Omental fat pad (tissue), 4 donors: ENCODE measurements around the gene ZAP70. TPM values are rescaled to one million over a fixed set of nuclear protein-coding genes. Genes with fewer than 3 reads are reported as not detected.

Experiments used
- ATAC-seq: fragments of 150-250 bp; one replicate; pipeline ENCODE4 v1.9.1; 2016; ENCODE audit warnings: mild to moderate bottlenecking, moderate library complexity; ENCODE audit not compliant: low FRiP score
- DNase-seq: peaks from one replicate; pipeline ENCODE4 v3.0.0-alpha.2; 2019; ENCODE audit warnings: low spot score
- total RNA-seq, 4 donors: library from RNA; depleted of rRNA; stranded (reverse); fragments of >200 nt; gene quantifications; one replicate each; pipeline ENCODE4 v1.1.0, GENCODE V29; 2016
- TF ChIP-seq, protein P1 (sequence below), 3 donors: fragments of 450-650 bp; IDR thresholded peaks; one replicate each; pipeline ENCODE4 v1.5.1; 2016 to 2017; ENCODE audit warnings: antibody characterized with exemption in 3 of 3, mild to moderate bottlenecking in 3 of 3, moderate library complexity in 2 of 3

ZAP70 gene
- total RNA-seq, 4 donors from 2014 or later = 4.1 to 9.6 (median 6.5) TPM

DNA sequence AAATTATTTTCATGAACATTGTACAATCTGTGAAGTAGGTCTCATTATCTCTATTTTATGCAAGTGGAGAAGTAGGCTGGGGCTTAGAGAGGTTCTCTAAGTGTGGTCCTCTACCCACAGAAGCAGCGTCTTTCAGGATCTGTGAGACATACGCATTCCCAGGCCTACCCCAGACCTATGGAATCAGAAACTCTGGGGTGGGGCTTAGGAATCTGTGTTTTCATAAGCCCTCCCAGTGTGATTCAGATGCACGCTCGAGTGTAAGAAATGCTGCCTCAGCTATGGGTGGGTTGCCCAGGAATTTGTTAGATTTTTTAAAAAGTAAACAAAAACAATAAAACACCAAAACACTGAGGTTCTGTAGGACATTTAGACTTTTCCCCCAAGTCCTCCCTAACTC, 14.8 kb upstream of the ZAP70 start:
- no peak for DNase-seq
- TF ChIP-seq, protein P1, sequence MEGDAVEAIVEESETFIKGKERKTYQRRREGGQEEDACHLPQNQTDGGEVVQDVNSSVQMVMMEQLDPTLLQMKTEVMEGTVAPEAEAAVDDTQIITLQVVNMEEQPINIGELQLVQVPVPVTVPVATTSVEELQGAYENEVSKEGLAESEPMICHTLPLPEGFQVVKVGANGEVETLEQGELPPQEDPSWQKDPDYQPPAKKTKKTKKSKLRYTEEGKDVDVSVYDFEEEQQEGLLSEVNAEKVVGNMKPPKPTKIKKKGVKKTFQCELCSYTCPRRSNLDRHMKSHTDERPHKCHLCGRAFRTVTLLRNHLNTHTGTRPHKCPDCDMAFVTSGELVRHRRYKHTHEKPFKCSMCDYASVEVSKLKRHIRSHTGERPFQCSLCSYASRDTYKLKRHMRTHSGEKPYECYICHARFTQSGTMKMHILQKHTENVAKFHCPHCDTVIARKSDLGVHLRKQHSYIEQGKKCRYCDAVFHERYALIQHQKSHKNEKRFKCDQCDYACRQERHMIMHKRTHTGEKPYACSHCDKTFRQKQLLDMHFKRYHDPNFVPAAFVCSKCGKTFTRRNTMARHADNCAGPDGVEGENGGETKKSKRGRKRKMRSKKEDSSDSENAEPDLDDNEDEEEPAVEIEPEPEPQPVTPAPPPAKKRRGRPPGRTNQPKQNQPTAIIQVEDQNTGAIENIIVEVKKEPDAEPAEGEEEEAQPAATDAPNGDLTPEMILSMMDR (IDR thresholded peaks at IDR 0.05) = no peak

DNA sequence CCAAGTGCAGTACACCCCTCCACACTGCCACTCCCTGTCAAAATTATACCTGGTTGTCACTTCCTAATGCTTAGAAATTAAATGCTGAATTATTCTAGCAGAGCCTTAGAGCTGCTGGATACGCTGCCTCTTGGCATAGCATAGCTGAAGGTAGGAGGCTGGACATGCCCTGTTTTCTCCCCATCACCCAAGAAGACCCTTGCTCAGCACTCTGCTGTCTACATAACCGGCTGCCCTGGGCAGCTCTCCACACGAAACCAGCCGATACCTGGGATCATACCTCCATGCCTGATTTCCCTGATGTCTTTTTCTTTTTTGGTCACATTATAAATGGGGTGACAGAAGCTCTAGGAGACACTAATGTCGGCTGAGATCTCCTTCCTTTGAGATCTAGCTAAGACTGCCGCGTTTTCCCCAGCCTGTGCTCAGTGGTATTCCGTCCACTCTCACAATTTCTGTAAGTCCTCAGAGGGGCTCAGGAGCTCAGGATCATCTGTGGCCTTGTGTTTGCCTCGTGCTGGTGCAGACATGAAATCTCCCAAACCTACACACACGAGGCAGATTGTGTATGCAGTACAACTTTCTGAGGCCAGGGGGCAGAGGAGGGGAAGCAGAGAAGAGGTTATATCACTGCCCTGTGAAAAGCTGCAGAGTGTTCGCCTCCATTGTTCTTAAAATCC, 13.5 kb upstream of the ZAP70 start:
- DNase-seq (no peak), ATAC-seq (no peak)
- TF ChIP-seq, protein P1 (IDR thresholded peaks at IDR 0.05) = no peak

More for the DNA sequence above, 14.8 kb upstream of the ZAP70 start:
- no peak for ATAC-seq

DNA sequence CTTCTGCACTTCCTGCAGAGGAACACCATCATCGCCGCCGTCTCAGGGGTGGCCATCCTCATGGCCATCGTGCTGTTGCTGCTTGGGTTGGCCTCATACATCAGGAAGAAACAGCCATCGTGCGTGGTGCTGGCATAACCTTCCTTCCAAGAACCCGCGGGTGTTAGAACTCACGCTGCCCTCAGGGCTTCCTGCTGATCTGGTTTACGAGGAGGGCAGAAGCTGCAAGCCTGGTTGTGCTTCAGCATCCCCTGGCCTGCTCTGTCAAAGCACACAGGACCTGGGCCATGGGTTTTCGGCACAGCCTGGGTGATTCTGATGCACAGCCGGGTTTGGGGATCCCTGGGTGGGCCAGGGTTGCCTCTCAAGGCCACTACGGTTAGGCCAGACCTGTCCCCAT, 12.2 kb upstream of the ZAP70 start:
- TF ChIP-seq, protein P1 (IDR thresholded peaks at IDR 0.05) = no peak
- DNase-seq = no peak
- ATAC-seq = no peak

DNA sequence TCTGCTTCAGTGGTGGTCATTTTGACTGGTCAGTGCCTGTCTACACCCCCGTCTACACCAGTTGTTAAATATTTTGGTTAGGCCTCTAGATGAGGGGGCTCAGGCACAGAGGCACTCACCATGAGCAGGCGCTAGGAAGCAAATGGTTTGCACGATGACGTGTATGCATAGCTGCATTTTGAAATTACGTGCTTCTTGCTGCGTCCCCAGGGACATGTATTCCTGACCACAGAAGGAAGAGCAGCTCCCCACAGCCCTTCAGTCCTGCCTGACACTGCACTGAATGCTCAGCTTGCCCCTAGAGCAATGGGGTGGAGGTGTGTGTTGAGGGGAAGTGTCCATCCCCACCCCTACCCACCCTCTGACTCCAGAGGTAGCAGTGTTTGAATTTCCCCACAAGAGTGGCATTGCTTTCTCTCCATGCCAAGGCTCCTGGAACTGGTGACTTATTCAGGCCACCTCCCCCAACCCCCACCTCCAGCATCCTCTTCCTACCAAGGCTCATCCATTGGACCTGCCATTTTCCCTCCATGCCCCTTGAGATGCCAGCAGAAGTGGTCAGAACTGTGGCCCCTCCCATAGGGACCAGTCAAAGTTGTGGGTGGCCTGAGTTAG, 11.4 kb upstream of the ZAP70 start:
- DNase-seq = no peak
- TF ChIP-seq, protein P1 (IDR thresholded peaks at IDR 0.05) = no peak
- ATAC-seq = no peak

DNA sequence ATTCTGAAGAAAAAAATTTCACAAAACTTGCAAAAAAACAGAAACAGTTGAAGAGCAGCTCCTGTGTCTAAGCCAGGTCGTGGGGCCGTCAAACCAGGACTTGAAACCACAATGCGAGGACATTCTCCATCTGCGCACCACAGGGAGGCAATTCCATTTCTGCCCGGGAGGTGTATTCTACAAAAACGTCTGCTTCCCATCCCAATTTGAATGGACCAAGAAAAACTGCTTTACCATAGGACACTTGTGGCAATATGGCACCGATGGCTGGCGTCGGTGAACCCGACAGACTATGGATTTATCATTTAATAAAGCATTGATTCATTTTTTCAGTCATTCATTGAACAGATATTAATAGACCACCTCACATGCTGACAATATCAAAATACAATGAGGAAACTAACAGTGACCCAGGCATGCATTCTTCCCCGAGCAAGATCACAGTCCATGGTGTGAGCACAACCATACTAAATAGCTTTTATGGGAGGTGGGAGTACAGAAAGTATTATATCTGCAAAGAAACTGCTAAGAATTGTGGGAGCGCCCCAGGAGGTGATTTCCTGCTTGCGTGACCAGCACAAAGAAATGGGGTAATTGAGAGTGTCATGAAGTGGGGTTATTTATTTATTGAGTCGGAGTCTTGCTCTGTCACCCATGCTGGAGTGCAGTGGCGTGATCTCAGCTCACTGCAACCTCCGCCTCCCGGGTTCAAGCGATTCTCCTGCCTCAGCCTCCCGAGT, 10.5 kb upstream of the ZAP70 start:
- TF ChIP-seq, protein P1 (IDR thresholded peaks at IDR 0.05) = no peak
- ATAC-seq (no peak), DNase-seq (no peak)

DNA sequence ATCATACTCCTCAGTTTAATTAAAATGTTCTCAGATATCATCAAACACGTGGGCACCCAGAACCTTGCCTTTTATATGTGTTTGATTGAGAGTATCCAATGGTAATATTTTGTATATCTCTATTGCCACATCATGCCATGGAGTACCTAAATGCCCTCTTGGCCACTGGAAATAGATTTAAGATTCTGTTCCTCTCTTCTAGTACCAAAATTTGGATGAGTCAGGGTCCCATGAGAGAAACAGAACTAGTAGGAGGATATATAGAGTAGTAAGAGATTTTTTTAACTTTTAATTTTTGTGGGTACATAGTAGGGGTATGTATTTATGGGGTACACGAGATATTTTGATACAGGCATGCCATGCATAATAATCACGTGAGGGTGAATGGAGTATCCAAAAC, 9.6 kb upstream of the ZAP70 start:
- no peak for DNase-seq
- ATAC-seq = no peak
- TF ChIP-seq, protein P1 (IDR thresholded peaks at IDR 0.05) = no peak
